ENCODE data around the gene CCDC78.

CCDC78 gene

DNA sequence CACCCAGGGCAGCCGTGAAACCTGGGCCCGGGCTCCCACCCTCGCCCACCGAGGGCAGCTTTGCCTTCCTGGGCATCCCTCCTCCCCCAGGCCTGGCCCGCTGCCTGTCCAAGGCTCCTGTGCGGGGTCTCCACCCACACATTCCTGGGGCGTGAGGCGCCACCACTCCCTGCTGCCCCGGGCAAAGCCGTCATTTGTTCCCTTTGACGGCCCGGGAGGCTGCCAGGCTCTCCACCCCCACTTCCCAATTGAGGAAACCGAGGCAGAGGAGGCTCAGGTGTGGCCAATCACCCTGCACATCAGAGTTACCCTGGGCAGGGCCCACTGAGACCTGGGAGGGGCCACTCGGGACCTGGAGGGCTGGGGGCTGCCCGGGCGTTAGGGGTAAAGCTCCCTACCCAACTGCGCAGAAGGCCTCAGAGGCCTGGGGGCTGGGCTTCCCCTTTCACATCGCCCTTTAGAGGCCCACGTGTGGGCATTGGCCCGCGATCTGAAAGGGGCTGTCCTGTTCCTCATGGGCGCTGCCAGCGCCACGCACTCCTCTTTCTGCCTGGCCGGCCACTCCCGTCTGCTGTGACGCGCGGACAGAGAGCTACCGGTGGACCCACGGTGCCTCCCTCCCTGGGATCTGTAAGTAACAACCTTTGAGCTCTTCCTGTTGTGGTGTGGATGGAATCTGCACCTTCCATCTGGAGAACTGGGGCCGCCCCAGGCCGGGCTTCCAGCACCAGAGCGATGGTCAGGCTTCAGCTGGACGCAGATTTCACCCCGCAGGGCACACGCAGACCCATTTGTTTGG, 34.5 kb upstream of the CCDC78 start, which contains the start of gene MSLN:
Gene MSLN, plus strand, starts transcription at position 190 of the 799 bp plus-strand sequence. CDS start 1,947 bp downstream, outside the sequence.
- Histone ChIP-seq H3K36me3 (ENCODE audit: control insufficient read depth, insufficient read depth, low read length) (no peaks in the 10 kb centered on the region), H3K4me1 (no peaks in the 10 kb centered on the region), H3K27ac (no peak within 1 kb of the TSS), H3K79me2 (no peaks in the 10 kb centered on the region), H3K9ac (no peak within 1 kb of the TSS), H3K9me3 (ENCODE audit: control insufficient read depth, low read length) (no peaks in the 10 kb centered on the region), H2AFZ (no peak within 1 kb of the TSS), H3K27me3 (ENCODE audit: control insufficient read depth, insufficient read depth, low read length) (no peaks in the 10 kb centered on the region), H3K4me2 (ENCODE audit: low read length) (no peak within 1 kb of the TSS), H3K4me3 (ENCODE audit: low read depth, low read length) (no peak within 1 kb of the TSS)
- TF ChIP-seq CTCF (IDR thresholded peaks at IDR 0.05) = no peak

GRCh38 chr16:760065-760464, 33.8 kb upstream of the CCDC78 start:
- no peak overlapping the region for H3K9ac ChIP-seq
- H2AFZ ChIP-seq = no peak overlapping the region
- no peak overlapping the region for H3K4me3 ChIP-seq (ENCODE audit: low read depth, low read length)
- no peak overlapping the region for H3K27ac ChIP-seq
- no peaks in the 10 kb centered on the region for H3K79me2 ChIP-seq
- no peaks in the 10 kb centered on the region for H3K9me3 ChIP-seq (ENCODE audit: control insufficient read depth, low read length)
- no peaks in the 10 kb centered on the region for H3K36me3 ChIP-seq (ENCODE audit: control insufficient read depth, insufficient read depth, low read length)
- no peak for TF ChIP-seq CTCF (IDR thresholded peaks at IDR 0.05)
- H3K27me3 ChIP-seq (ENCODE audit: control insufficient read depth, insufficient read depth, low read length) = no peaks in the 10 kb centered on the region
- no peaks in the 10 kb centered on the region for H3K4me1 ChIP-seq
- no peak overlapping the region for H3K4me2 ChIP-seq (ENCODE audit: low read length)

DNA sequence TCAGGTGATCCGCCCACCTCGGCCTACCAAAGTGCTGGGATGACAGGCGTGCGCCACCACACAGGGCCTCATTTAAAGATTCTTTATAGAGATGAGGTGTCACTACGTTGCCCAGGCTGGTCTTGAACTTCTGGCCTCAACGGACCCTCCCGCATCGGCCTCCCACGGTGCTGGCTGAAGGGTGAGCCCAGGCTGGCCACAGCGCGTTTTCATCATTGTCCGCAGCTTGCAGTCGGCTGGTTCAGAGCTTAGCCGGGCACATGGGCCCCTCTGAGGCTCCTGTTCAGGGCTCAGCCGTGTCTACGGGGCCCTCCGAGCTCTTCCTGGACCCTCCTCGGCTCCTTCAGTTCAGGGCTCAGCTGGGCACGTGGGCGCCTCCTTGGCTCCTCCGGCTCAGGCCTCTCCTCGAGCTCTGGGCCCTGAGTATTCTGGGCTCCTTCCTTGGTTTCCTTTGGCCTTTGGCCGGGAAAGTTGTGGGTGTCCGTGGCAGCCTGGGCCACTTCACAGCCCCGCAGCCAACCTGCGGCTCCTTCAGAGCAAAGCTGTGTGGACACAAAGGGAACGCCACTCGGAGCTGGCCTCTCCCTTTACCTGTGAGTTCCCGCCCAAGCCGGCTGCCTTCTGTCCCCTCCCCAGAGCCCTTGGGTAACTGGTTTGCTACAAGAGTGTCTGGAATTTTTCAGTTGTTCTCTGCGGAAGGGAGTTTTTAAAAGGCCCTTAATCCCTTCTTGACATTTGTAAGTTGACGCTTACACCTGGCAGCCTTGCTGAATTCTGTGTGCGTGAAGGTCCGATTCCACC, 33.1 kb upstream of the CCDC78 start:
- no peaks in the 10 kb centered on the region for H3K79me2 ChIP-seq
- H3K4me3 ChIP-seq (ENCODE audit: low read depth, low read length) = no peak overlapping the region
- no peak for TF ChIP-seq CTCF (IDR thresholded peaks at IDR 0.05)
- no peak overlapping the region for H3K4me2 ChIP-seq (ENCODE audit: low read length)
- no peaks in the 10 kb centered on the region for H3K36me3 ChIP-seq (ENCODE audit: control insufficient read depth, insufficient read depth, low read length)
- no peak overlapping the region for H3K9ac ChIP-seq
- H3K4me1 ChIP-seq = no peaks in the 10 kb centered on the region
- H3K27ac ChIP-seq = no peak overlapping the region
- H3K9me3 ChIP-seq (ENCODE audit: control insufficient read depth, low read length) = no peaks in the 10 kb centered on the region
- no peaks in the 10 kb centered on the region for H3K27me3 ChIP-seq (ENCODE audit: control insufficient read depth, insufficient read depth, low read length)
- H2AFZ ChIP-seq = no peak overlapping the region

DNA sequence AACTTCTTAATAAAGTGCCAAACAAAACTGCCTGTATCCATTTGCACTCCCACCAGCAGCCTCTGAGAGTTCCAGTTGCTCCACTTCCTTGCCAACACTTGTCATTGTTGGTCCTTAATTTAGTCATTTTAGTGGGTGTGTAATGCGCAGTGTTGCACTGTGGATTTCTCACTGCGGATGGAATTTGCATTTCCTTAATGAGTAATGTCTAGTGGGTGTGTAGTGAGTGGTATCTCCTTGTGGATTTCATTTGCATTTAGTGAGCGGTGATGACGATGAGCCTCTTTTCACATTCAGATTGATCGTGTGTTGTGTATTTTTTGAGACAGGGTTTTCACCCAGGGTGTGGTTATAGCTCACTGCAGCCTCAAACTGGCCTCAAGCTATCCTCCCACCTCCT, 30.2 kb upstream of the CCDC78 start:
- Histone ChIP-seq H3K4me2 (ENCODE audit: low read length) (no peak overlapping the region), H3K4me1 (no peaks in the 10 kb centered on the region), H3K9ac (no peak overlapping the region), H3K27ac (no peak overlapping the region), H3K27me3 (ENCODE audit: control insufficient read depth, insufficient read depth, low read length) (no peaks in the 10 kb centered on the region), H3K4me3 (ENCODE audit: low read depth, low read length) (no peak overlapping the region), H3K9me3 (ENCODE audit: control insufficient read depth, low read length) (no peaks in the 10 kb centered on the region), H3K36me3 (ENCODE audit: control insufficient read depth, insufficient read depth, low read length) (no peaks in the 10 kb centered on the region), H2AFZ (no peak overlapping the region), H3K79me2 (no peaks in the 10 kb centered on the region)
- no peak for TF ChIP-seq CTCF (IDR thresholded peaks at IDR 0.05)

Measured in parathyroid adenoma (tissue), 2 donors.